GM18861 (cell line): ENCODE results near the gene AMOTL2.

Experiments
- ATAC-seq: cut with Tn5 transposase; IDR thresholded peaks from one replicate; pipeline ENCODE4 v1.9.1; 2021; ENCODE audit not compliant: unreplicated experiment

Gene AMOTL2

DNA sequence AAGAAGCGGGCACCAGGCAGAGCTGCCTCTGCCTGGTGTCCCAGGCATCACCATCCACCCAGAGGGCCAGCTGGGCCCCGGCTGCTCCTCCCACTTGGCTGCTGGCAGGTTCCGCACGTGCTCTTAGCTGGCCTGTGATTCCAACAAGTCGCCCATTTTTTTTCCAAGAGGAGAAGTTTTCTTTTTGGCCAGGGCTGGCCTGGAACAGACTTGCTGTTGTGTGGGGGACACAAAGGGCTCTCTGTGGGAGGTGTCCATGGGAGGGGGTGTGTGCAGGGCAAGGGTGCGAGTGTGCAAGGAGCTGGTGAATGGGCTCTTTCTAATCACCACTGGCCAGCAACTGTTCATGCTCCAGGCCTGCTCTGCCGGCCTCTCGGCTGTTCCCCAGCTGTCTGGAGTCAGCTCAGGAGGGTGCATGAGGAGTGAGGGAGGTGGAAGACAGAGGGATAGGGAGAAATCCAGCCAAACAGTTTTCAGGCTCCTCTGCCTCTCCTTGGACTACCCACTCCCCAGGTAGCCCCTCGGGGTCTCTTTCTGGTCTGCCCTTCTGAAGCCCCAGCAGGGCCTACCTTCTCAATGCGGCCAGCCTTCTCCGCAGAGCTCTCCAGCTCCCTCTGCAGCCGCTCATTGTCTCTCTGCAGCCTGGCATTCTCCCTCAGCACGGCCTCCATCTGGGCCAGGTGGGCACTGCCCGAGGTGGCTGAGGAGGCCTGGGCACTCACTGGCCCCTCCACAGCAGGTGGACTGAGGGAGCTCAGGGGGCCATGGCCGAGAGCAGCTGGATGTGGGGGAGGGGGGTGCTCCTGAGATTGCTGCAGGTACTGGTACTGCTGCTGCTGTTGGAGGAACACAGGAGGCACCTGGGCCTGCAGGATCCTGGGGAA lies 7.1 kb downstream of the AMOTL2 start:
- no peak for ATAC-seq

DNA sequence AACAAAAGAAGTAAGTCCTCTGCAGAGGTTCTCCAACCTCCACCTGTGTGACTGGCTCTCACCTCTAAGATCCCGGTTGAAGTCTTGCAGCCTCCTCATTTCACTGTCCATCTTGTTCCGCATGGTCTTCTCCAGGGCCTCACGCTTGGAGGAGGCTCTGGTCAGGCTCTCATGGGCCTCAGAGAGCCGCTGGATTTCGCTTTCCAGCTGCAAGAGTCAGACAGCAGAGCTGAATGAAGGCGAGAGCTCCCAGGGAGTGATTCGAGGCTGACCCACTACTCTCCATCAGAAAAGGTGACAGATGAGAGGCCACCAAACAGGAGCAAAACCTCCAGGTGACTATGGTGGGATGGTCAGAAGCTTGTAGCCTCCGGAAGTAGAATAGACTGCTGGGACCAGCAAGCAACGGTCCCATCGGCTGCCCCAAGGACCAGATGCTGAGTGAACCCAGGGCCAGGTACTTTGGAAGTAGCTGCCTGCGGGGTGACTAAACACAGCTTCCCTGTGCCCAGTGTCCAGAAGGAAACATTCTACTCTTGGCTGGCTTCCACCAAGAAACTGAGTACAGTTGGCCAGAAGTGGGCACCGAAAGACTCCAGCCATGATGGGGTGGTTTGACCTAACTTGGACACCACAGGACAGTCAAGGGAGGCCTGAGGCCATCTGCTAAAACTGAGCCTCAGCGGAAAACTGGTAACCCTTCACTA lies 7.9 kb downstream of the AMOTL2 start:
- no peak for ATAC-seq

DNA sequence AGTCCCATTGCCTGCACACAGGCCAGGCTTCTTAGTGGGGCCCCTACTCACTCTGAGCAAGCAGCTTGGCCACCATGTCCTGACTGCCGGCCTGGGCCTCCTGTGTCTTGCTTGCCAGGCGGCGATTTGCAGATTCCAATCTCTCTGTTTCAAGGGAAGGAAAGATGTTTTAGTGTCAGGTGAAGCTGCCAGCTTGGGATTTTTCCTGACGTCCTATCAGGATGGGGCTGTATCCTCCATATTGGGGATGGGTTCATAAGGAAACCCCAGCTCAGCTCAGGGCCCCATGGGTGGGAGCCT lies 8.5 kb downstream of the AMOTL2 start:
- no peak for ATAC-seq

DNA sequence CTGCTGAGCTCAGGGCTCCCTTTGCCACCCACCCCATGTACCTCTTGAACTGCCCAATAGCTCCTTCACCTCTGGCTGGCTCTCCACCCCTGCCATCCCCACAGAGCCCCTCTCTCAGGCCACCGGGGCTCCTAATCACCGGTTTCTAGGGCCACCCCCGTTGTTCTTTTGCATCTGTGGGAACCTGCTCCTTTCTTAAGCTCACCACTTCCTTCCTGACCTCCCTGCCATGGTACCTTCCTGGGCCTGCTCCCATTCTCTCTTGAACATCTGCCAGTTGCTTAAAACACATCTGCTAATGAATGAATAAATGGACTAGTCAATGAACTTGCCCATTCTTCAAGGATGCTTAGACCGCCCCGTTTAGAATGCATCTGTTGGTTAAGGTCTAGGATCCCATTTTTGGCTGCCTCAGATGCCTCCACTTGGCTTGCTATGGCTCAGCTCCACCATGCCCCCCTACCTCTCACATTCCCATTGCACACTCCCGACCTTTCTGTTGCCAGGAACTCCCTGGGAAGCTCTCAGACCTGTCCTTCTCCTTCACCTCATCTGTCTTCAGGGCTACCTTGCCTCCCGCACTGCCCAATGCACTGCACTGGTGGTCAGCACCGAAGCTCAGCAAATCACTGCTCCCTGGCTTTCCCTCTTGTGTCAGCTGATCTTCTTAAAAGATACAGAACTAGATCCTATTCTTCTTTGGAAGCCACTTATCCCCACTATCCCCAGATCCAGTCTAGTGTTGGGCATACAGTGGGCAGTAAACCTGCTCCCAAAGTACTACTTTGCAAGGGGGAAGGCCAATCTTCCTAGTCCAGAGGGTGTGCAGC lies 9.1 kb downstream of the AMOTL2 start:
- ATAC-seq, result no peak

DNA sequence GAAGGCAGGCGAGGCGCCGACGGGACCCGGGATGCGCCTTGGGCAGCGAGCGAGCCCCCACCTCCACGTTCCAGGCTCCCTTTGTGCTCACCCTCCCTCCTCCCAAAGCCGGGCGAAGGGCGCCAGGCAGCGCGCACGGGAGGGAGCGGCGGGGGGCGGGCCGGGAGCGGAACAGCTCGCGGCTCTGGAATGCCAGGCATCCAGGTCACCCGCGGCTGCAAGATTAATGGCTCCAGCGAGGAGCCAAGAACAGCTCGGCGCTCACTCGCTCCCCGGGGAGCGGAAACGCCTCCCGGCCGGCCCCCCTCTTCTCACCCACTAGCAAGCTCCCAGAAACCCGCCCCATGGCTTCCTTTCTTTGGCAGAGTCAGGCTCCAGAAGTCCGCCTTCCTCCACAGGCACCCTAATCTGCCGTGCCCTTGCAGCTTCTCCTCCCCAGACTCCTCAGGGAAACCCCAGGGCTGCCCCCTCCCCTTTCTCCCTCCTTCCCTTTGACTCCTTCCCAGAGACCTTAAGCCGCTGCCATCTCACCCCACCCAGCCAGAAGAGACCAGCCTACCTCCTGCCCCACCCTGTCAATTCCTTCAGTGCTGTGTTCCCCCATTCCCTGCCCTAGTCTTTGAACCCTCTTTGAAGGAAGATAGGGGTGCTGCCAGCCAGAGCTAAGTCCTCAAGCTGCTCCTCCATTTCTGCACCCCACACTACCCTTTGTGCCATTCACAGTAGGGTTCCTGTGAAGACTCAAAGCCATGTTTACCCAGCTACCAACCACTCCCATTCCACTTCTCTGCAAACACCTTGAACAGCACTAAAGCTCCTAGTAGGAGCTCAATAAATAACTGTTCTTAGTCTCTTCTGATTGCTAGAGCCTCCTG lies 9.9 kb downstream of the AMOTL2 start:
- ATAC-seq, result no peak

DNA sequence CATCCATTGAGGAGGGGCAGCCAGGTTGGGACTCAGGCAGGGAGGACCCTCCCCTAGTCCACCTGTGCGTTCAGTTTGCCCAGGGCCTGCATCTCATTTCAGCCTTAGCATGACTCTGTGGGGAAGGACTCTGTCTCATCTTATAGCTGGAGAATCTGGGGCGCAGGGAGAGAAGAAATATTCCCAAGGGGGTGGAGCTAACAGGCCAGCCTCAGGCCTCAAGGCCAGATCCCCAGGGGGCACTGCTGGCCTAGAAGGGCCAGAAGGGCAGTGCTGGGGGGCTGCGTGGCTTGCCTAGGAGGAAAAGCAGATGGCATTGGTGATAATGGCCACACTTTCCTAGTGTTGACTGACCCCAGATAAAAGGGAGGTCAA lies 10.9 kb downstream of the AMOTL2 start:
- ATAC-seq, result no peak

DNA sequence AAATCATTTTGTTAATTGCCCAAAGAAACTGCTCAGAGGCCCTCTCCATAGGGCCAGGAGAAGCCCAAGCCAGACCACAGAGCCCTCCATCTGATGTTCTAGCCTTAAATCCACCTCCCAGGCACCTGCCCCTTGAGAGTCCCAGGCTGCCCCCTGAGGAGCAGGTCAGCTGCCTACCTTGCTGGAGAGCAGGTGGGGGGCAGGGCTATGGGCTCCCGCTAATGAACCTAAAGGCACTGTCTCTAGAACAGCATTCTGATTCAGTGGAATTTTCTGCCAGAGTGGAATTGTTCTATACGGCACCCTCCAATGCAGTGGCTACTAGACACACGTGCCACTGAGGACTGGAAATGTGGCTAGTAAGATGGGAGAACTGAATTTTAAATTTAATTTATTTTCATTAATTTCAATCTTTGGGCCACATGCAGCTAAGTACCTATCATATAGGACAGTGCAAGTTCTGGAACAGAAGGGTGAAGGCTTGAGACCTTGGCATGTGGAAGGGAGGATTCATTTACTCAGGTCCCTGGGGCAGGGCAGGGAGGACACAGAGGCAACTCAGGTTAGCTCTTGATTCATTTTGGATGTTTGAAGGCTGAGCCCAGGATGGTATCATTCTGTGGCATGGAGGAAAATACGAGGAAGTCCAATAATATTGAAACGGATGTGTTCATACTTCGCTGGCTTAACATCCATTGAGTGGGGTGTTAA lies 11.4 kb downstream of the AMOTL2 start:
- no peak for ATAC-seq

DNA sequence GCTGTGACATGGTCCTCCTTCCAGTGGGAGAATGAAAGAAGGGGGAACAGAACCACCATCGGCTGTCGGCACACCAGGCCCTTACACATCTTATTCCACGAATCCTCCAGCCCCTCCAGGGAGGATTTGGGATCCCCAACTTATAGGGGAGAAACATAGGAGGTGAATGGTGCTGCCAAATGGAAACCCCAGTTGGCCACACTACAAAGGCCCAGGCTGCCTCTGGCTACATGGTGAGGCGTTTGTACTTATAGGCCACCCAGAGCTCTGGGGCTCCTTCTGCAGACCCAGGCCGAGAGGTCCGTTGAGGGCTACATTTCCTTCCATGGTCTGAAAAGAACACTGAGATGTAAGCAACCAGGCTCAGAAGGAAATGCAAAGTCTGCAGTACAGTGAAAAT lies 12.0 kb downstream of the AMOTL2 start:
- ATAC-seq, result no peak

DNA sequence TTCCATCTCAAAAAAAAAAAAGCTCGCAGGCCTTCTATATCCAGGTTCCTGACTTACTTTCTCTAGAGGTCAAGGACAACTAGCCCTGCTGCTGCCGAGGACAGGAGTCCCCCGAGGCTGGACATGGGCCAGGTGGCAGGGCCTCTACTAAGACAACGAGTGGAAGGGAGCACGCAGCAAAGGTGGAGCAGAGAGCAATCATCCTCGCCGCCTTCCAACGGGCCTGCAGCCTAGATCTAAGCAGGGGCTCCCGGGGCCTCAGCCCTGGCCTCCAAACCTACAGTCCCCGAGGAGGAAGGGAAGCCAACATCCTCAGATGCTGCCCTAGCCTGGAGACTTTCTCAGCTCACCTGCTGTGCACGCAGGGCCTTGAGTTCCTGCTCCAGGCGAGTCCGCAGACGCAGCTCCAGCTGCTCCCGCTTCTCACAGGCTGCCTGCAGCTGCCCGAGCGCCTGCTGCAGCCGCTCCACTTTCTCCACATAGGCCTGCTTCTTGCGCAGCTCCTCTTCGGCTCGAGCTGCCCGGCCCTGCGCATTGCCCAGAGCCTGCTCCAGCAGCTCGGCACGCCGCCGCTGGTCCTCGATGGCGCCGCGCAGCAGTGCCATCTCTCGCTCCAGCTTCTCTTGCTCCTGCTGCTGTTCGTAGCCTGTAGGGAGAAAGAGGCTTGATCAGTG lies 12.9 kb downstream of the AMOTL2 start:
- ATAC-seq, result no peak

DNA sequence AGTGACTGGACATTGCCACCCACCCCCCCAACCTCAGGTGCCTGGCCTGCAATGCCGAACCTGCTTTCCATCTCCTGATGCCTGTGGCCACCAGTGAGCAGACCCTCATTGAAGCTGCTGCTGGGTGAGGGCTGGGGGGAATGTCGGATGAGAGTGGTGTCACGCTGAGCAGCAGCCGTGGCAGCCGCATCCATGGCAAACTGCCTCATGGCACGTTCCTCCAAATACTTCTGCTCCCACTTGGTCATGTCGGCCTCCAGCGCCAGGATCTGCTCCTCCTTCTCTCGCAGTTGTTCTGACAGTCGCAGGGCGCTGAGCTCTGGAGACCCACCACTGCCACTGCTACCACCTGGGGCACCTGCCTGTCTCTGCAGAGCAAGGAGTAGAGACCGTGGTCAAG lies 14.2 kb downstream of the AMOTL2 start:
- ATAC-seq, result no peak

DNA sequence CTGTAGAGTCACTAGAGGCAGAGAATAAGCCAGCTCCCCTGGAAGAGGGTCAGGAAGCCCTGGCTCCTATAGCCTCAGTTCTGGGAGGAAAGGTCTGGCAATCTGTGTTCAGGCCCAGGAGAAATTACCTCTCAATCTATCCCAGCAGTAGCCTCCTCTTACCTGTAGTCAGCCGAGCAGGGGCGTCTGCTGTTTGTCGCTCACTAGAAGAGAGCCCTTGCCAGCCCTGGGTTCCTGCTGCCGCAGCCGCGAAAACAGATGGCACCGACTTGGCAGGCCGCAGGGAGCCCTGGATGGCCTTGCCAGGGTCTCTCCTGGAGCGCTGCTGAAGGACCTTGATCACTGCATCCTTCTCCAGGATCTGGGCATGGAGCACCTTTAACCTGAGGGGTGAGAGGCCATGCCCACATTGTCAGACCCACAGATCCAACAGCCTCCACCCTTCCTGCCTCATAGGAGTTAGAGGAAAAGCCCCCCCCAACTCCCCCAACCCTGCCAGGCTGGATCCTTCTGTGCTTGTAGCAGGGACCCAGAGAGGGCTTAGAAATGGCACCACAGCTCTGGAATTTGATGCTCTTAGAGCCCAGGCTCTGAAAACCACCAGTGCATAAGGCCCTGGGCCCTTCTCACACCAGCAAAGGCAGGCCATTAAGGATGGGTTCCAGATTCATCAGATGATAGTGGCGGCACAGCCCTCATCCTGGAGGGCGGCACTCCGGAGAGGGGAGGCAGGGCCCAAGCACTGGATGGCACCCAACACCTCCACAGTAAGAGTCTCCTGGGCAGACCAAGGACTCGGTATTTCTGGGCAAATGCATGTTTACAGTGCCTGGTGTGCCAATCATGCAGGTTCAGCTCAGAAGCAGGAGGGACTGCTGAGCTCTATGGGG lies 14.9 kb downstream of the AMOTL2 start:
- no peak for ATAC-seq

DNA sequence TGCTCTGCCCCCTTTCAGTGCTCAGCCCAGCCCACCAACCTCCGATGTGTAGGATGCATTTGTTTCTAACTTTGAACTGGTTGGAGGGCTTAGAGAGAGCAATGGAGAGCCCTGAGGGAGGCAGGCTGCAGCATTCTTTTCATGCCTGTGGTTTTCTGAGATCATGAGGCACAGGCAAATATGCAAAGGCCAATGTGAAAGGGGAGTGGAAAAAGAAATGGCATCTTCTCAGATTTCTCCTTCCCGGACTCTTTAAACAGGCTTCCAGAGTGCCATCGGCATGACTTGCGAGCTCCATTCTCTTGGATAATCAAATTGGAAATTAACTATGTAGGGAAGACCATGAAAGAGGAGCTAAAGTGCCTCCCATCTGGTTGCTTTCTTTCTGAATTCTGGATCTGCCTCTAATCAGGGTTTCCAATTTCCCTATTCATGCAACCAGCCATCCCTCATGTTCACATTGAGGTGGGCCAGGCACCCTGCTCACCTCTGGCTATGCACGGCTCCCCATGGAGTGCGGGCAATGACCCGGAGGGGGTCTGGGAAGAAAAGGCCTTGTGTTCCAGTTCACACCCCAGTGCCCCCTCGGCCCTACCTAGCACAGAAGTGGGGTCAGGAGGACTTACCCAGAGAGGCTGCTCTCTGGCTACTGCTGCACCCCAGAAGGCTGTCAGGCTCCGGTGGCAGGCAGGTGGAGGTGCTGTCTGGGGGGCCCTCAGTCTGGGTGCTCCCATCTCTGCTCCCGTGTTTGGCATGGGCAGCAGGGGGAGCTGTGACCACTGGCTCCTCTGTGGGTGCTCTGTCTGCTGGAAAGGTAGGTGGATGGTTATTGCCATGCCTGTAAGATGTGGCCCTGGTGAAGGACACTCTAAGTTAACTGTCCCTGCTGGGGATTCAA lies 16.1 kb downstream of the AMOTL2 start:
- ATAC-seq, result no peak

DNA sequence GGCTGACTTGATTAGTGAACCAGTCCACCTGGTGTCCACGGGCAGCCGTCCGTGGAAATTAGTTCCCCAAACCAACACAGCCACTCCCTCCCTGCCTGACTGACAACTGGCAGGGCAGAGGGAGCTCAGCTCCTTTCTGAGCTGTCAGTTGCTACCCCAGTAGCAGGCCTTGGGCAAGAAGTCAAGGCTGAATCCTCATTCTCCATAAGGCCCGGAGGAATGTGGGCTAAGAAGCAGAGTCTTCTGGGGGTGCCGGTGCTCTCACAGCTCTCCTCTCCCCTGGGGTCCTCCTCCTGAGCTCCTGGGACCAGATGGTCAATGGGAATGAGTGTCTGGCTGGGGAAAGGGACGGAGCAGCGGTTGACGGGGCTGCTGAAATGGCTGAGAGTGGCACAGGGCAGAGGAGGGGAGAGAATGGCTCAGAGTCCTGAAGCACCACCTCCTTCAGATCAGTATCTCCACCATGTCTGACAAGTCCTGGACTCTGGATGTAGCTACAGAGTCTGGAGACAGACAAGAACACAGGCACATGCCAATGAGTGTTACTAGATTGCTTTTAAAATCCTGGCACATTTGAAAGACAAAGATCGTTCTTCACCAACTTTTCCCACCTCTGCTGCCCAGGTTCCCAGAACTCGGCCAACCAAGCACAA lies 16.9 kb downstream of the AMOTL2 start:
- ATAC-seq, result no peak

DNA sequence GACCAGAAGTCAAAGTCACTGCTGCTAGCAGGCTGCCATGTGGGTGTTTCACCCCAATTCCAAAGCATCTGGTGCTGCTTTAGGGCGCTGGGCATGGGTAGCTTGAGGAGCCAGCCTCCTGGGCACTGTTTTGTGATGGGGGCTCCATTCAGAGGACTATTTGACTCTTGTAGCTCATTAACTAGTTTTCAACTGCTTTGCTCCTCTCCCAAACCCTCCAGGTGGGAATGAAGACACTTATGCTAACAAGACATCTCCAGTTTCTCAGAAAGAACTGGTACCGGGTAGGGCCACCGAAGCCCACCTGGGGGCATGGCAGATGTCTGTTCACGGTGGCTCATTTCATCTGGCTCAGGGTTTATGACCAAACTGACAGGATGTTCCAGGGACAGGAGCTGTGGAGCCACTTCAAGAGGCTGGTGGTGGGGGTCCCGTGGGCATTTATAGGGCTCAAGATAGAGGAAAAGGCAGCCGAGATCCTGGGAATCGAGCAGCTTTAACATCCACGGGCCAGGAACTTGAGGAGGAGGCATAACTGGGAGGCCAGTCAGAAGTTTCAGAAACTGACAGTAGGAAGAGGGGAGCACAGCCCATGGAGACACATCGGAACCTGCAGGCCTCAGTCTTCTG lies 17.7 kb downstream of the AMOTL2 start:
- ATAC-seq, result no peak

DNA sequence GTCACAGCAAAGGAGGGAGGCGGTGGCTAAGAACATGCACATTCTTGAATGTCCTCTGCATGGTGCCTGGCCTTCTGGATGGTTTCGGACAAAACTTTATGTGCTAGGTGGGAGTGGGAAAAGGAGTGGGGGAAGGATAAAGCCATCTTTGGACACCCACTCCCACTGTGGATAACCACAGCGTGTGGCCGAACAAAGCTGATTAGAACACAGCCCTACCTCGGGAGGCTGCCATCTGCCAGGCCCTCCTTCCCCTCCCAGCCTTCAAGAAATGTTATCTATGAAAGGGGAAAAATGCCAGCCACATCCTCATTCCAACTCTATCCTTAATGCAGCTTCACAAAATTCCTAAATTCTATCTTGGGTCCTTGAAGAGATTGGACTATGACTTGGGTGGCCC lies 18.8 kb downstream of the AMOTL2 start:
- ATAC-seq, result no peak

DNA sequence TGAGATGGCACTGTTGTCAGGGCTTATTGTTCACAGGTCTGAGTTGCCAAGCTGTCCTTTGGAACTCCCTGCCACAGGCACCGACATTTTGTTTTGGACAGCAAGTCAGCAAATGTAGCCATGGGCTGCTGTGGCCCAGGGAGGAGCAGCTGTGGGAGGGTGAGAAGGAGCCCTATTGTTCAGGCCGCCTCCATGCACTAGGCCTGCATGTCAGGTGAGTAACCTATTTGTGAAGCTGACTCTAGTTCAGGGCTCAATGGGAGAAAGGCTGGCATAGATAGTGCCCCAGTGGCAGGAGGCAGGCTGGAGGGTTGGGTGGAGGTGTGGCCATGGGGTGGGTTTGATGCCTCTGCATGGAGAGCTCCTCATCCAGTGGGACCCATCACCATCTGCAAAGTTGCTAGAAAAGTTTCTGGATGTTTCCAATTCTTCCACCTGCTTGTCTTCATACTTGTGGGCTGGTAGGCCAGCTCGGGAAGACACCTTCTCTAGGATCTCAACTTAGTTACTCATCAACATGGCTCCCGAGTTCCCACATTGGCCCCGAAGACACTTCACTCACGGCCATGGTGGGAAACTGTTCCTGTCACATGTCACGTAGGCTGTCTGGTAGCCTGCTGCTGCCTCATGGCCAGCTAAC lies 19.5 kb downstream of the AMOTL2 start:
- ATAC-seq, result no peak
